Measurements from ENCODE around the gene MID2. TPM values are rescaled to one million over a fixed set of nuclear protein-coding genes. Genes with fewer than 3 reads are reported as not detected.
"Not testable (repeated sequence)": the region's sequence is repeated elsewhere in the genome, so short reads cannot be mapped to it uniquely, and the experiment has no call there.

MID2 gene
- total RNA-seq (2014; rRNA removed; shearing (Covaris generic)) = 2.7 and 3.1 TPM in 2 replicates
- 0.35 and 1.1 TPM in 2 replicates for polyA plus RNA-seq (2014; cell fraction: nucleus; rRNA removed)

- no peak for DNase-seq (ENCODE audit: extremely low read depth, low read depth)
These were observed at the start of gene MID2 for GRCh38 chrX:107825698-107826237. TSS of gene MID2 (plus strand) at chrX:107825866. CDS start at chrX:107826427, 561 bp downstream.

- peak; percentile 81 for DNase-seq (ENCODE audit: extremely low read depth, low read depth)
These were observed 48.8 kb upstream of the MID2 start for GRCh38 chrX:107776649-107777535.

- DNase-seq (ENCODE audit: extremely low read depth, low read depth) = no peak
These were observed 48.2 kb upstream of the MID2 start, which contains the start of gene NCBP2L for GRCh38 chrX:107777536-107777832. TSS of gene NCBP2L (plus strand) at chrX:107777733. CDS start at chrX:107794221, 16,488 bp downstream.

DNA sequence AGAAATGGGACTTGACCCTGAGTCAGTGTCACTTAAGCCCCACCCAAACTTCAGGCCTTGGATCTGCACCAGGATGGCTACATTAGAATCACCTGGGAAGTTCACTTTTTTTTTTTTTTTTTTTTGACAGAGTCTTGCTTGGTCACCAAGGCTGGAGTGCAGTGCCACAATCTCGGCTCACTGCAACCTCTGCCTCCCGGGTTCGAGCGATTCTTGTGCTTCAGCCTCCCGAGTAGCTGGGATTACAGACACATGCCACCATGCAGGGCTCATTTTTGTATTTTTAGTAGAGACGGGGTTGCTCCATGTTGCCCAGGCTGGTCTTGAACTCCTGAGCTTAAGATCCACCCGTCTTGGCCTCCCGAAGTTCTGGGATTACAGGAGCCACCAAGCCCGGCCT, 45.1 kb upstream of the MID2 start:
- DNase-seq (ENCODE audit: extremely low read depth, low read depth) = no peak

DNA sequence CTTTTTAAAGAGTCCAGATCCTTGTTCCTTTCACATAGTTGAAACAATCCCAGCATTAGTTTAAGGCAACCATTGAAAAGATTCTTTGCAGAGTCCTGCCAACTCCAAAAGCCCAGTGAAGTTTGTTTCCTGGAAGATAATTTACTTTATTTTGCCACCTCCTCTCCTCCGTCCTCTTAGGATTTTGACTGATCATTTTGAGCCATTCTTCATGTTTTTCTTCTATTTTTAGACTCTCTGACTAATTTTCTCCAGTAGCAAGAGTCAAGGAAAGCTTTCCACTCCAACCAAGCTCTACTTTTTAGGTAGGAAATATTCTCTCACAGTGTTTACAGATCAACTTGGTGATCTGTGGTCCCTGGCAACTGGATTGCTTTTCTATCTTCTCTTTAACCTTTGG, 37.8 kb upstream of the MID2 start:
- DNase-seq (ENCODE audit: extremely low read depth, low read depth) = no peak

GRCh38 chrX:107804427-107804826, 21.2 kb upstream of the MID2 start:
- DNase-seq (ENCODE audit: extremely low read depth, low read depth) = no peak

GRCh38 chrX:107805179-107805578, 20.5 kb upstream of the MID2 start:
- no peak for DNase-seq (ENCODE audit: extremely low read depth, low read depth)

- not testable (repeated sequence) for DNase-seq (ENCODE audit: extremely low read depth, low read depth)
These were observed 15.6 kb upstream of the MID2 start for GRCh38 chrX:107810053-107810452.

- no peak for DNase-seq (ENCODE audit: extremely low read depth, low read depth)
These were observed 6.7 kb upstream of the MID2 start for GRCh38 chrX:107818900-107819521.

DNA sequence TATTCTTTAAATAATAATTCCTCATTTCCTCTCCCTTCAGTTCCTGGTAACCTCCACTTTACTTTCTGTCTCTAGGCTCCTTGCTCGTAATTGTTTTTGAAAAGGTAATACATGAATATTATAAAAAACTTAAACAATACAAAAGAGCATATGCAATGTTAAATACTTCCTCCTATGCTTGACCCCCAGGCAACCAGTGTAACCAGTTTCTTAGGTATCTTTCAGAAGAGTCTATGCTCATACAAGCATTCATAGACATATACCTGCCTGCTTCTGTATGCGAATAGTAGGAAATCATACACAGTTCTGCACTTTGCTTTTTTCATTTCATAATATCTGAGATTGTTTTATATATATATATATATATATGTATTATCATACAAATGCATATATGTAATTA, 2.6 kb upstream of the MID2 start:
- DNase-seq (ENCODE audit: extremely low read depth, low read depth) = no peak

GRCh38 chrX:107823456-107823855, 2.2 kb upstream of the MID2 start:
- DNase-seq (ENCODE audit: extremely low read depth, low read depth) = peak; percentile 35

GRCh38 chrX:107826238-107827029, 768 bp downstream of the MID2 start:
- DNase-seq (ENCODE audit: extremely low read depth, low read depth) = no peak

GRCh38 chrX:107827030-107827831, 1.6 kb downstream of the MID2 start:
- no peak for DNase-seq (ENCODE audit: extremely low read depth, low read depth)

DNA sequence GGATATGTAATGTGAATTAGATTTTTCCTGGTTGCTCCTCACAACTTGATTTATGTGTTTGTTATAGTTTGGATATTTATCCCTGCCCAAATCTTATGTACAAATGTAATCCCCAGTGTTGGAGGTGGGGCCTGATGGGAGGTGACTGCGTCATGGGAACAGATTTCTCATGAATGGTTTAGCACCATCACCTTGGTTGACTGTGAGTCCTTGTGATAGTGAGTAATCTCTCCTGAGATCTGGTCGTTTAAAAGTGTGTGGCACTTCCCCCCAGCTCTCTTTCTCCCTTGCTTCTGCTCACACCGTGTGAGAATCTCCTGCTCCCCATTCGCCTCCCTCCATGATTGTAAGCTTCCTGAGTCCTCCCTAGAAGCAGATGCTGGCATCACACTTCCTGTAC, 2.2 kb downstream of the MID2 start:
- no peak for DNase-seq (ENCODE audit: extremely low read depth, low read depth)

DNA sequence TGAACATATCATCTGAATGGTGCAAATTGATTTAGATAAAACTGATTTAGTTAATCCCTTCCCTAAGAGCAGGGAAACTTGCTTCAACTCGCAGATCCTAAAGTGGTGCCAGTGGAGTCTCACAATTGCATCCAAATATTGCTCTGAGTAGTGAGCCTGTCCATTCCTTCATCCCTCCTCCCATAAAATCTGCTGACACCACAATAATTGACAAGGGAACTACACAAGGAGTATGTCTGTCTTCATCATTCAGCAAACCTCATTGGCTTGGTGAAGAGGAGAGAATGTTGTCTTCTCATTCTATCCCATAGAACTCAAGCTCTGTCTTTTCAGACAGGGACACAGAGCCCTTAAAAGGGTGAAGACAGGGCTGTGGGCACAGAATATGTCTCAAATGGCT, 4.2 kb downstream of the MID2 start:
- DNase-seq (ENCODE audit: extremely low read depth, low read depth) = no peak

- no peak for DNase-seq (ENCODE audit: extremely low read depth, low read depth)
These were observed 5.5 kb downstream of the MID2 start for GRCh38 chrX:107831071-107831730.

- no peak for DNase-seq (ENCODE audit: extremely low read depth, low read depth)
These were observed 8.9 kb downstream of the MID2 start for GRCh38 chrX:107834275-107835201.

- no peak for DNase-seq (ENCODE audit: extremely low read depth, low read depth)
These were observed 11.3 kb downstream of the MID2 start for GRCh38 chrX:107836958-107837357.

Measured in NCI-H460 (cell line).